HG02759 (cell line): ENCODE measurements around the gene FAM117B.
"Not testable (repeated sequence)": the region's sequence is repeated elsewhere in the genome, so short reads cannot be mapped to it uniquely, and the experiment has no call there.

Experiments used
- ATAC-seq: cut with Tn5 transposase; IDR thresholded peaks from one replicate; pipeline ENCODE4 v1.9.1; 2021; ENCODE audit warnings: mild to moderate bottlenecking, moderate library complexity; ENCODE audit not compliant: unreplicated experiment

The FAM117B gene

DNA sequence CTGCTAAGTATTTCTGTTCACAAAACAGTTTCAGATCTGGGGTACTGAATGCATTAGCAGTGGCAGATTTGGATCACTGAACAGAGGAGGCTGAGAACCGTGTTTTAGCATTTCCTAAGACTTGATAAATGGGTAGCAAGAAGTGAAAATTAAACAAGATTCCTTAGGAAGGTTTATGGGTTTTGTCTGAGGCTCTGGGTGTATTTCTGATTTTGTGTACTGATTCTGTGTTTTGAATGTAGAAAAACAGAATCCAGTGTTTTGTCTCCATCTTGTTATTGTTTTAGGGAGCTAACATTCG lies 1.4 kb downstream of the FAM117B start:
- no peak for ATAC-seq

DNA sequence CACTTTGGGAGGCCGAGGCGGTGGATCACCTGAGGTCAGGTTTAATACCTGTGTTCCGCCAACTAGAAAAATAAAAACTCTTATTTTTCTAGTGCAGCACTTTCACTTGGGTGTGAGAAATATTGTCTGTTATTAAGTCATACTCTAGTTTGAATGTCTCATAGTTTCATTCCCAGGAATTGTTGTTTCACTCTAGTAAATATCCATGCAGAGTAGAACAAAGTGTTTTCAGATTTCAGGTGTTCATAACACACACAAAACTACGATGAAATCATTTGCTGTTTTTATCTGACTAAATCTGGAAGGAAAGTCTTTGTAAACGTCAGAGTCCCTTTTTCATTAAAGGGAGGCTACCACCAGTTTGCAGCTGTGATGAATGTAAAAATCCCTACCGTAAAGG lies 4.0 kb downstream of the FAM117B start:
- ATAC-seq: no peak

DNA sequence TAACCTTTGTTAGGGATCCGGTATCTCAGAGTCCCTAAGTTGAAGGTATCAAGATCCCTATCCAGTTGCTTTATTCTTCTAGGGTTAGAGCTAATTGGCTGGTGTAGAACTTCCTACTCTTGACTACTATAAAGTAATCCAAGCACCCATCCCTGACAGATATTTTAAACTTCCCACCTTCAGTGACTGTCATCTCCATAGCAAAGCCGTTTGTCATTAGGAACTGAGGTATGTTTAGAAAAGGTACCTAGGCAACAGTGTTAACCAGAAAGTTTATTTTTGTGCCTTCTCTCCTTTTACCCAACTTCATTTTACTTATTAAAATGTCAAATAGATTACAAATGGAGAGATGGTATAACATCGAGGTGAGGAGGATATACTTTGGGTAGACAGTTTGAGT lies 4.5 kb downstream of the FAM117B start:
- ATAC-seq: no peak

DNA sequence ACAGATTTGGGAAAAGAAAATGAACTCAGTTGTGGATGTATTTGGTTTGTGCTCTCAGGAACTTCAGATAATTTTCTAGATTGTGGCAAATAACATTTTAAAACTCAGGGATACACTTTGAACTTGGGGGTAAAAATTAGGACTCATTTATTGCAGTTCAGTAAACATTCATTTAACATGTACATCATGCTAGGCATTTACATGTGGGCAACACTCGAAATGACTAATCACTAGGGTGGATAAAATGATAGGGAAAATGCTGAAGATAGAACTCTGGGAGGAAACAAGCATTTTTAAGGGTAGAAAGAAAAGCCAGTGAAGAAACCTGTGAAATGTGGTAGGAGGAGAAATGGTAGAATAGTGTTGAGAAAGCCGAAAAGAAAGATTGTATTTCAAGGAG lies 7.8 kb downstream of the FAM117B start:
- no peak for ATAC-seq

DNA sequence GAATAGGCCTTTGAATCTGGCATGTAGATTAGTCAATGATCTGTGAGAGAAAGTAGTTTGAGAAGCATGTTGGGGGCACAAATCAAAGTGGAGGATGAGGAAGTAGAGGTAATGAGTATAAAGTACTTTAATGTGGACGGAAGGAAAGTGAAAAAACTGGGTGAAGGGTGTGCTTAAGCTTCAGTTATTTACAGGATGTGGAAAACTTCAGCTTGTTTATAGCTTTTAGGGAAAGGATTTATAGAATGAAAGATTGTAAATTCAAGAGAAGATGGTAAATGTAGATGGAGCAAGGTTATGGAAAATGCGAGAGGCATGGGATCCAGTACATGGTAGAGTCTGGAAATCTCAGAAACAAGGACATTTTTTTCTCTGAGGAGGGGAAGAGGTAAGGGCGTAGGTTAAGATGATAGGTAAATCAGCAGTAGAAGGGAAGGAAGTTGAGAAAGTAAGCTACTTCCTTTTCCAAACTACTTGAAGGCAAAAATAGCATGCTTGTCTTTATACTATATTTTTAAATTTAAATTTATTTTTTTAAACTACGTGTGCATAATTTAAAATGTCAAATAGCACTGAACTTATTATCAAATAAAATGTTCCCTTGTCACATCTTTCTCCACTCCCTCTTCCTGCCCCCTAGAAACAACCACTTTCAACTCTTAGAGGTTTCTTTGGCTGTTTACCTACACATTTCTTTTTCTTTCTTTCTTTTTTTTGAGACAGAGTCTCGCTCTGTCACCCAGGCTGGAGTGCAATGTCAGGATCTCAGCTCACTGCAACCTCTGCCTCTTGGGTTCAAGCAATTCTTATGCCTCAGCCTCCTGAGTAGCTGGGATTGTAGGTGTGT lies 8.5 kb downstream of the FAM117B start:
- ATAC-seq: no peak

DNA sequence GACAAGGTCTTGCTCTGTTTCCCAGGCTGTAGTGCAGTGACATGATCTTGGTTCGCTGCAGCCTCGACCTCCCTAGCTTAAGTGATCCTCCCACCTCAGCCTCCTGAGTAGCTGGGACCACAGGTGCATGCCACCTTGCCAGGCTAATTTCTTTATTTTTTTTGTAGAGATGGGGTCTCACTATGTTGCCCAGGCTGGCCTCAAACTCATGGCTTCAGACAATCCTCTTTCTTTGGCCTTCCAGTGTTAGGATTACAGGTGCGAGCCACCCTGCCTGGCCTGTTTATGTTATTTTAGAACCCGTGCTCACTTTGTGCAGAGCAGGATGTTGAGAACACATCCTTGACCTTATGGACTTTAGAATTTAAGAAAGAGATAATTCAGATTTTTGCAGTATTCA lies 17.4 kb downstream of the FAM117B start:
- no peak for ATAC-seq

DNA sequence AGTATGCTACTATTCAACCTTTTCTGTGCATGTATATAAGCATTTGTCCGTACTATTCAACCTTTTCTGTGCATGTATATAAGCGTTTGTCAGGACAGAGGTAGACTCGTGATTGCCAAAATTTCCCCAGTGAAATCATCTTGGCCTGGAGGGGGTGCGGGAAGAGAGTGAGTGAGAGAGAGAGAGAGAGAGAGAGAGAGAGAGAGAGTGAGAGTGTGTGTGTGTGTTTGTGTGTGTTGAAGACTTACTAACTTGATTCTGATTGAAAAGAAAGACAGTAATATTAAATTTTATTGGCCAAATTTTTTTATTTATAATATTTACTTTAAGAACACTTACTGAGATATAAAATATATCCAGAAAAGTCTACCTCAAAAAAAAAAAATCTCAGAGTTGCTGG lies 19.1 kb downstream of the FAM117B start:
- no peak for ATAC-seq

DNA sequence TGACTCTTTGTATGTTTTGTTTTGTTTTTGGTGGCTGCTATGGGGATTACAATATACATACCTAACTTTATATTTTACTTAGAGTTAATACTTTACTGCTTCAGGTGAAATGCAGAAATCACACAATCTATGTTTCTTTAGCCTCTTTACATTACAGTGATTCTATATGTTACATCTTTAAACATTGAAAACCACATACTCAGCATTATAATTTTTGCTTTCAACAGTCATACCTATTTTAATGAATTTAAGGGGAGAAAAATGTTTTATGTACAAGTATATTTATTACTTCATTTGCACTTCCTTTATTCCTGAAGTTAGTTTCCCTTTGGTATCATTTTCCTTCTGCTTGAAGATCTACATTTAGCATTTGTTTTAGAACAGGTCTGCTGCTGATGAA lies 23.1 kb downstream of the FAM117B start:
- no peak for ATAC-seq

DNA sequence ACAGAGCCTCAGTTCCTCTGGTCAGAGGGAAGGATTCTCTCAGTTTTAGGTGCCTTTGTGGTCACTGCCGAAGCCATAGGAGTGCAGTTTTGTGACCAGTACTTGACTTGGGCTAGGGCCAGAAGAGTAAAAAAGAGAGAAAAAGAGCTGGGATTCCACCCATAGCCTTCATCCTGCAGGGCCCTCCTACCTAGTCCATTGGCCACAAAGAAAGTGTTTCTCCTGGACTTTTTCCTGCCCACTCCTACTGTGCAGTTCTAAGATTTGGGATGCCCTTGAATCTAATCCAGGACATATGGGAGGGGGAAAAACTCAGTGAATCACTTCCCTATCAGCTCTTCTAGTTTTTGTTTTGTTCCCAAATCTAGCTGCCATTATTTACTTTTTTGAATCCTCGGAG lies 26.0 kb downstream of the FAM117B start:
- no peak for ATAC-seq

DNA sequence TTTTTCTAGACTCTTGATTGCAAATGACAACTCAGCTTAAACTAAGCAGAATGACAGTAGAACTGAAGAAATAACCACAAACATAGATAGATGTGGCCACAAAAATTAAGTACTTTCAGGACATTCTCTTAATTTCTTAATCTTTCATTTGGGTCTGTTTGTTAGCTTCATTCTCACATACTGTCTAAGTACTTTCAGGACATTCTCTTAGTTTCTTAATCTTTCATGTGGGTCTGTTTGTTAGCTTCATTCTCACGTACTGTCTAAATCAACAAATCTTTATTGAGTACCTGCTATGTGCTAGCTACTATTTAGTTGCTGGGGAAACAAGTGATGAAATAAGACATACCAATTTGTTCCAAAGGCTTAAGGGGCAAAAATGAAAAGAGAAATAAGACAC lies 35.1 kb downstream of the FAM117B start:
- ATAC-seq: no peak

DNA sequence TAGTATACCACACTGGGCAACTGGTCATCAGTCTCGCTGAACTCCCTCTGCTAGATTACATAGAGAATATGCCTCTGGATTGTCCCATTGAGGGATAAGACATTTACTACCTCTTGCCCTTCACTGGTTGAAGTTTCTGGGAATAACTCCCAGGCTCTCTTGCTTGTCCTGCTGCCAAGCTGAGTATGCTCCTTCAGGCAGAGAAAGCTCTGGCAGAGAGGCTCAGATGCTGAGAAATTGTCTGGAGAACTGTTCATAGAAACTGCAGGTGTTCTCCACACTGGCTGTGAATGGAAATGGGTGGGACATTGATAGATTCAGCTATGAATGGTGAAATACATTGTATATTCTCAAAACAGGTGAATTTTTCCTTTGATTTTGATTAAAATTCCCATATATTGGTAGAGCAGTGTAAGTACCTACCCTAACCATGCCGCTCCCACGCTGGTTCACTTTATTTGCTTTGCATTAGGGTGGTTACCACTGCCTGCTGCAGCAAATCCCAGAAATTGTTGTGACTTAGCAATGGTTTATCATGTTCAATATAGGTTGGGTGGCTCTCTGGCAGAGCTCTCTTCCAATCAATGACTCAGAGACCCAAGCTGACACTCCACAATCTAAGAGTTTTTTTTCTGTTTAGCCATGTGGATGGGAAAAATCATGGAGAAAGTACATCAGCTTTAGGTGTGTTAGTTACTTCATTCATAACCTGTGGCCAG lies 36.7 kb downstream of the FAM117B start:
- no peak for ATAC-seq

DNA sequence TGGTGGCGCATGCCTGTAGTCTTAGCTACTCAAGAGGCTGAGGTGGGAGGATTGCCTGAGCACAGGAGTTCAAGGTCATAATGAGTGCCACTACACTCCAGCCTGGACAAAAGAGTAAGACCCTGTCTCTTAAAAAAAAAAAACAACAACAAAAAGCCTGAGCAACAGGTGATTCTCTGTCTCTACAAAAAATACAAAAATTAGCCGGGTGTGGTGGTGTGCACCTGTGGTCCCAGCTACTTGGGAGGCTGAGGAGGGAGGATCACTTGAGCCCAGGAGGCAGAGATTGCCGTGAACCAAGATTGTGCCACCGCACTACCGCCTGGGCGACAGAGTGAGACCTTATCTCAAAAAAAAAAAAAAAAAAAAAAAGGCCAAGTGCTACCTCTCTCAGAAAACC lies 40.3 kb downstream of the FAM117B start:
- ATAC-seq: not testable (repeated sequence)

DNA sequence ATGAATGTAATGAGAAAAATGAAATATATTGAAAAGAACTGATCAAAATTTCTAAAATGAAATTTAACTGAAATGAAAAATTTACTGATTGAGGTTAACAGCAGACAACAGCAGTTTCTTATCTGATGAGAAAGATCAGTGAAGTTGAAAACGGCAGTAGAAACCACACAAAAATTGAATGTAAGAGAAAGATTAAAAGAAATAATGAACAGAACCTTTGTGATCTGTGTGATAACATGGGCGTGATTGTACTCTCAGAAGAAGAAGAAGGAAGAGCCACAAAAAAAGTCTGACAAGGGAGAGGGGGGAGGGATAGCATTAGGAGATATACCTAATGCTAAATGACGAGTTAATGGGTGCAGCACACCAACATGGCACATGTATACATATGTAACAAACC lies 45.2 kb downstream of the FAM117B start:
- no peak for ATAC-seq

DNA sequence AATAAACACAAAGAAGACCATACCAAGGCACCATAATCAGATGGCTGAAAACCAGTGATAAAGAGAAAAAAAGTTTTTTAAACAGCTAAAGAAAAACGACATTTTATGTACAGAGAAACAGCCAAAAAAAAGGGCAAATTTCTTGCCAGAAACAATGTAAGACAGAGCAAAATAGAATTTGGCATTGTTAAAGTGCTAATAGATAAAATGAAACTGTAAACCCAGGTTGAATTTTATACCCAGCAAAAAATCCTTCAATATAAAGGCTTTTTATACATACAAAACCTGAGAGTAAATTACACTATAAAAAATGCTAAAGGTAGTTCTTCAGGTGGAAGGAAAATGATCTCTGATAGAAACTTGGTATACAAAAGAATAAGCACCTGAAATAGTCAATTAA lies 45.7 kb downstream of the FAM117B start:
- ATAC-seq: no peak

DNA sequence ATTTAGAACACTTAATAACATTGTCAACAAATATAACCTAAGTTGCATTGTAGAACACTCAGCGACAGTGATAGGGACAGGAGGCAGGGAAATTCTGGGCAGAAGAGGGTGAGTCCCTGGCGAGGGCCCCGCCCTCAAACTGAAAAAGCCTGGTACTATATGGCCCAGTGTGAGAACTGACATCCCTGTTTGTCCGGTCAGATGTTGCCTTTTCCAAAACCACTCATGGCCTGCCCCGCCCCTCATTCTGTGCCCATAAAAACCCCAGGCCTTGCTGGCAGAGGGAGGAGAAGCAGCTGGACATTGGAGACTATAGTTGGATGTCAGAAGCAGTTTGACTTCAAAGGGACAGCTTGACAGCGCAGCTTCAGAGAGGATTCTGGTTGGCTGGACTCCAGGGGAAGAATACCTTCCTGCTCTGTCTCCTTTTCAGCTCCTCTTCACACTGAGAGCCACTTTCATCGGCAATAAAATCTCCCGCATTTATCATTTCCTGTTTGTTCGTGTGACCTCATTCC lies 47.0 kb downstream of the FAM117B start:
- no peak for ATAC-seq

DNA sequence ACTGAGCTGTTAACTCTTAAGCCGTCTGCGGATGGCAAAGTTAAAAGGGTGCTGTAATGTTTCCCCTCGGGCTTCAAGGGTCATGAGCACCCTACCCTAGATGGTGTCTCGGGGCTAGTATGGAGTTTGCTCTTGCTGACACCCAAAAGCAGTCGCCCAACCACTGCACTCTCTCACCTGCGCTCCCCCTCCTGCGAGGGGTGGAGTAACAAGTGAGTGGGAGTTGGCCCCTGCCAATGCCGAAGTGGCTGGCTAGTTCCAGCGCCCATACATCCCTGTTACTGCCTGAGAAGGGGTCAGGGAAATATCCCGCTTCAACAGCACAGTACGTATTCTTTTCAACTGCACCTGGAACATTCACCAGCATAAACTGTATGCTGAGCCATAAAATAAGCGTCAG lies 47.5 kb downstream of the FAM117B start:
- ATAC-seq: no peak

DNA sequence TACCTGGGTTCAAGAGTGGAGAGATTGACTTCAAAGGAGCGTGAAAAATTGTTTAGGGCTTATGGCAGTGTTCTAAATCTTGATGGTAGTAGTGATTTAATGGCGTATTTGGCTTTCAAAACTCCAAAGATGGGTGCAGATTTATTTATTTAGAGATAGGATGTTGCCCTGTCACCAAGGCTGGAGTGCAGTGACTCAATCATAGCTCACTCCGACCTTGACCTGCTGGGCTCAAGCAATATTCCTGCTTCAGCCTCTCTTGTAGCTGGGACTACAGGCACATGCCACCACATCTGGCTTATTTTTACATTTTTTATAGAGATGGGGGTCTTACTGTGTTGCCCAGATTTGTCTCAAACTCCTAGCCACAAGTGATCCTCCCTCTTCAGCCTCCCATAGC lies 52.5 kb downstream of the FAM117B start:
- ATAC-seq: no peak

DNA sequence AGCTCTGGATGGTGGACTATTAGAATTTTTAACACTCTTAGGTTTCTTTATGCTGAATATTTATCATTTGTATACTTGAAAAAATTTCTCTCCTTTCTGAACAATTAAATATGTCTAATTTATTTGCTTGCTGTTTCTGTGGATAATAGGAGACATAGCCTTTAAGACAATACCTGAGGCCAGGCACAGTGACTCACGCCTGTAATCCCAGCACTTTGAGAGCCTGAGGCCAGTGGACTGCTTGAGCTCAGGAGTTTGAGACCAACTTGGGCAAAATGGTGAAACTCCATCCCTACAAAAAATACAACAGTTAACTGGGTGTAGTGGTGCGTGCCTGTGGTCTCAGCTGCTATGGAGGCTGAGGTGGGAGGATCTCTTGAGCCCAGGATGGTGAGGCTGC lies 54.7 kb downstream of the FAM117B start:
- no peak for ATAC-seq

DNA sequence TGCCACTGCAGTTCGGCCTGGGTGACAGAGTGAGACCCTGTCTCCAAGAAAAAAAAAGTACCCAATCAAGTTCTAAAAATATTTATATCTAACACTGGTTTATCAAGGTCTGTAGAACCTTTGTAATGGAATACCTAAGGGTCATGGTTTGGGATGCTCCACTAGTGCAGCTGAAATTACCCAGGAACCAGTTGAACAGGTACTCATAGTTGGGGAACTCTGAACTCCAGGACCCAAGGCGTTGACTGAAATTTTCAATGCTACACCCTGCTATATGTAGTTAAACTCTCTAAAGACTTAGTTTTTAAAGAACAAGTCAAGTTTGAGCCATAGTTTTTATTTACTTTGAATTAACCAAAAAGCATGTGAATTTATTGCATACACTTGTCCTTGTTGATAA lies 55.1 kb downstream of the FAM117B start:
- ATAC-seq: no peak

DNA sequence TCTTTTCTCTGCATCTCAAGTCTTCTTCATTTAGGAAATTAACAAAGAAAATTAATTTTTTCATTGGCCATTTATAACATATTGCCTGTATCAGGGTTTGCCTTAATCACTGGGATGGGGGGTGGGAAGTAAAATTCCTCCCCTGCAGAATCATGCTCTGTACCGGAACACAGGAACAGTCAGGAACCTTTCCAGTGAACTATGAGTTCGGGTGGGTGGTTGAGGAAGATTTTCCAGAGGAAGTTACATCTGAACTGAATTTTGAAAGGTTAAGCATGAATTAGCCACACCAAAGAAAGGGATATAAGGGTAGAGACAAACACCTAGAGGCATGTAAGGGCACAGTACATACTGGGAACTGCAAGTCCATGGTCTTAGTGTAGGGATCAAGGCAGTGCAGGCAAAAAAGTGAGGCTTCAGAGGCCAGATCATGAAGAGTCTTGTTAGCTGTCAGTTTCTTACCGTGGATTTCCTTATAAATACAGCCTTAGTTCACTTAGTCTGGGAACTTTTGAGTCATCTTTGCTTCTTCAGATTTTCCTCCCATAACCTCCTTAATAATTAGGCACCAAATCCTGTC lies 55.6 kb downstream of the FAM117B start:
- ATAC-seq: no peak

DNA sequence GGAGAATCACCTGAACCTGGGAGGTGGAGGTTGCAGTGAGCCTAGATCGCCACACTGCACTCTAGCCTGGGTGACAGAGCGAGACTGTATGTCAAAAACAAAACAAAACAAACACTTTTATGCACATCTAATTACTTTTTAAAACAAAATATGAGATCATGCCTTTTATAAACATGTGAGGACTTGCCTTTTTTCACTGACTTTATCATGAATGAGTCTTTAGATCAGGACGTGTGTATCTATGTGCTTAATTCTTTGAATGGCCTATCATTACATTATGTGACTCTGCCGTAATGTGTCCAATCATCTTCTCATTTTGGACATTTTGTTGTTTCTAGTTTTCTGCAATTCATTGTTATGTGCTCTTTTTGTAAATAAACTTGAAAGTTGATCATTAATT lies 58.7 kb downstream of the FAM117B start:
- ATAC-seq: no peak

DNA sequence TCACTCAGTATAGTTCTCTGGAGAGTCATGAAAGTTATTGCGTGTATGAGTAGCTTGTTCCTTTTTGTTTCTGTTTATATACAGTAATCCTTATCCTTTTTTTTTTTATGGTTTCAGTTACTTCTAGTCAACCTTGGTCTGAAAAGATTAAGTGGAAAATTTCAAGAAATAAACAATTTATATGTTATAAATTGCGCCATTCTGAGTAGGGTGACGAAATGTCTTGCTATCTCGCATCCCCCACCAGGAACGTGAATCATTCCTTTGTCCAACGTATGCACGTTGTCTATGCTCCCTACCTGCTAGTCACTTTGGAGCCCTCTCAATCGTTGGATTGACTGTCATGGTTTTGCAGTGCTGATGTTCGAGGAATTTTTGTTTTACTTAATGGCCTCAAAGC lies 60.4 kb downstream of the FAM117B start:
- ATAC-seq: no peak
